Measurements from ENCODE around the gene YY1. TPM values are rescaled to one million over a fixed set of nuclear protein-coding genes. Genes with fewer than 3 reads are reported as not detected.

YY1 gene
- total and polyA plus RNA-seq, 2 of the 8 experiments (the other 6 are each of a cell fraction or from before 2014, with no cell fraction given) = 26.4 to 106 TPM

GRCh38 chr14:100230361-100230760 is 8.6 kb upstream of the YY1 start:
- Histone ChIP-seq H3K23me2 (ENCODE audit: low read depth, low read length) (0 out of 2 replicates have a peak, but pooled peaks cover 2% of the 10 kb centered on the region), H3K4ac (replicated peaks; ENCODE audit: insufficient read length, low read depth, low read length) (no peak overlapping the region), H3K4me1 (replicated peaks in 1 of 4; ENCODE audit: control insufficient read depth in 3 of 4, insufficient read depth in 4 of 4, low read length in 3 of 4) (peaks cover 0 to 4% (median 1%) of the 10 kb centered on the region in 4 experiments; a peak in 2 of 7 replicates), H4K91ac (replicated peaks; ENCODE audit: insufficient read length, low read length) (no peak overlapping the region), H4K5ac (ENCODE audit: insufficient read length, low read depth, low read length) (no peak overlapping the region), H2BK20ac (ENCODE audit: low read length) (no peak overlapping the region), H3K4me3 (ENCODE audit: extremely low read depth in 1 of 4, insufficient read depth in 2 of 4, low read depth in 3 of 4, low read length in 4 of 4) (no peak overlapping the region), H2AK5ac (ENCODE audit: low read depth, low read length) (no peak overlapping the region), H3K27me3 (replicated peaks in 1 of 4; ENCODE audit: control insufficient read depth in 3 of 4, extremely low read depth in 1 of 4, insufficient read depth in 3 of 4, low read length in 3 of 4) (no peaks in the 10 kb centered on the region), H3K9ac (replicated peaks in 1 of 4; ENCODE audit: extremely low read depth in 1 of 4, low read depth in 3 of 4, low read length in 3 of 4) (no peak overlapping the region), H3K36me3 (ENCODE audit: control insufficient read depth in 2 of 4, insufficient read depth in 4 of 4, low read length in 3 of 4) (peaks cover 0 to 15% (median 1%) of the 10 kb centered on the region in 4 experiments; a peak in 4 of 8 replicates), H3K18ac (ENCODE audit: extremely low read depth, low read length) (no peak overlapping the region), H3K14ac (ENCODE audit: insufficient read length) (no peak overlapping the region), H3K27ac (ENCODE audit: low read depth, low read length) (no peak overlapping the region), H3K4me2 (ENCODE audit: insufficient read depth in 1 of 2, low read depth in 2 of 2, low read length in 2 of 2) (no peak overlapping the region), H2AFZ (ENCODE audit: low read length) (no peak overlapping the region), H2BK15ac (ENCODE audit: low read length) (no peak overlapping the region), H2BK5ac (ENCODE audit: low read depth, low read length) (no peak overlapping the region), H3K9me3 (ENCODE audit: insufficient read depth in 2 of 2, low read depth in 1 of 2, low read length in 1 of 2) (no peaks in the 10 kb centered on the region), H3K56ac (replicated peaks; ENCODE audit: insufficient read length, low read depth, low read length) (no peak overlapping the region), H3K79me2 (ENCODE audit: control insufficient read depth in 1 of 2, insufficient read depth in 2 of 2, low read length in 2 of 2) (peaks cover 18 to 100% of the 10 kb centered on the region in 2 experiments), H4K20me1 (replicated peaks in 1 of 2; ENCODE audit: control insufficient read depth in 1 of 2, insufficient read depth in 2 of 2, low read length in 2 of 2) (peaks cover 9 to 13% of the 10 kb centered on the region in 2 experiments), H2BK120ac (replicated peaks; ENCODE audit: low read depth, low read length) (no peak overlapping the region), H3K23ac (ENCODE audit: insufficient read length) (no peak overlapping the region), H2BK12ac (ENCODE audit: low read depth, low read length) (no peak overlapping the region), H3K79me1 (ENCODE audit: low read depth, low read length) (peaks cover 9% of the 10 kb centered on the region), H4K8ac (ENCODE audit: extremely low read depth, insufficient read depth, low read length) (no peak overlapping the region)
- no peak for TF ChIP-seq CBX8 (IDR thresholded peaks at IDR 0.05; ENCODE audit: borderline replicate concordance, low read depth, low read length)
- no peak for TF ChIP-seq USF2 (IDR thresholded peaks at IDR 0.05; ENCODE audit: low read length)
- TF ChIP-seq RXRA (IDR thresholded peaks at IDR 0.05; ENCODE audit: insufficient read depth, low read depth, low read length) = no peak
- no peak for TF ChIP-seq SRF (IDR thresholded peaks at IDR 0.05; ENCODE audit: low read depth, low read length)
- no peak for TF ChIP-seq BACH1 (IDR thresholded peaks at IDR 0.05; ENCODE audit: low read length)
- TF ChIP-seq NRF1 (IDR thresholded peaks at IDR 0.05; ENCODE audit: low read depth, low read length) = no peak
- no peak for TF ChIP-seq TAF1 (IDR thresholded peaks at IDR 0.05; ENCODE audit: low read depth, low read length)
- TF ChIP-seq SIN3A (conservative IDR thresholded peaks at IDR 0.05 in 1 of 2, IDR thresholded peaks at IDR 0.05 in 1 of 2; ENCODE audit: low read depth in 1 of 2, low read length in 2 of 2) = no peak
- CTCF ChIA-PET (ENCODE audit: partially characterized antibody) = interaction anchor here (0.9 to 2.3 kb wide), 3 partner anchors 8 to 15 kb away, joined by 3 to 5 read pairs (median 4); no protein-coding TSS in a partner anchor
- no peak for FAIRE-seq
- DNase-seq (ENCODE audit: low read depth in 1 of 2, low spot score in 2 of 2) = no peak
- WGBS, 2 experiments (ENCODE audit: extremely low coverage in 1 of 2, insufficient coverage in 1 of 2, insufficient read length in 1 of 2, insufficient replicate concordance in 2 of 2, low coverage in 1 of 2, low lambda C conversion rate in 2 of 2, missing lambda C conversion rate in 1 of 2) = 82% methylated on average over 5 of the region's 5 CpGs; no CpG with 5 or more reads in 1 of the 2 experiments
- POLR2A ChIA-PET (ENCODE audit: partially characterized antibody) = interaction anchor here (1.6 kb wide), 1 partner anchor 9 kb away, joined by 5 read pairs; no protein-coding TSS in a partner anchor
